Measurements from ENCODE around the gene RETREG3. TPM values are rescaled to one million over a fixed set of nuclear protein-coding genes. Genes with fewer than 3 reads are reported as not detected.

Gene RETREG3
- total and polyA plus RNA-seq, 2 of the 13 experiments (the other 11 are each of a cell fraction or from before 2014, with no cell fraction given), result 47.0 to 55.8 TPM

- TF ChIP-seq PLSCR1 (CRISPR knock-in tag; IDR thresholded peaks at IDR 0.05; ENCODE audit: borderline replicate concordance) (no peak), KMT2B (CRISPR knock-in tag; IDR thresholded peaks at IDR 0.05) (peak; percentile 89), SNAI1 (CRISPR knock-in tag; IDR thresholded peaks at IDR 0.05; ENCODE audit: borderline replicate concordance) (peak; percentile 75; the same call in 1 of the 2 replicates), ZBTB2 (CRISPR knock-in tag; IDR thresholded peaks at IDR 0.05; ENCODE audit: low read depth) (no peak), ZNF275 (CRISPR knock-in tag; IDR thresholded peaks at IDR 0.05; ENCODE audit: borderline replicate concordance) (no peak), JUND (CRISPR knock-in tag; IDR thresholded peaks at IDR 0.05) (0 out of 2 replicates have a peak, but pooled peaks have one; percentile 7), PTBP1 (IDR thresholded peaks at IDR 0.05; ENCODE audit: low read depth, low read length, poor library complexity, severe bottlenecking) (no peak), RBM39 (IDR thresholded peaks at IDR 0.05; ENCODE audit: low read depth, low read length, poor library complexity, severe bottlenecking) (no peak), MED8 (CRISPR knock-in tag; IDR thresholded peaks at IDR 0.05; ENCODE audit: insufficient replicate concordance) (peak; percentile 36), ZBTB3 (CRISPR knock-in tag; IDR thresholded peaks at IDR 0.05; ENCODE audit: borderline replicate concordance, low read depth) (0 out of 2 replicates have a peak, but pooled peaks have one; percentile 57), SRSF4 (IDR thresholded peaks at IDR 0.05; ENCODE audit: low read depth, low read length, poor library complexity, severe bottlenecking) (no peak), ZNF557 (CRISPR knock-in tag; IDR thresholded peaks at IDR 0.05) (no peak), AGO1 (IDR thresholded peaks at IDR 0.05; ENCODE audit: low read depth, low read length, poor library complexity, severe bottlenecking) (peak; percentile 95), ATM (IDR thresholded peaks at IDR 0.05; ENCODE audit: borderline replicate concordance) (no peak), ZSCAN21 (CRISPR knock-in tag; IDR thresholded peaks at IDR 0.05; ENCODE audit: borderline replicate concordance) (peak; percentile 22; the same call in 1 of the 2 replicates), HIVEP1 (CRISPR knock-in tag; IDR thresholded peaks at IDR 0.05) (peak; percentile 60; the same call in 1 of the 2 replicates), NFRKB (IDR thresholded peaks at IDR 0.05) (no peak), ARID5B (CRISPR knock-in tag; IDR thresholded peaks at IDR 0.05) (peak; percentile 54), ZNF580 (CRISPR knock-in tag; IDR thresholded peaks at IDR 0.05; ENCODE audit: borderline replicate concordance, low read depth) (peak; percentile 85; the same call in 1 of the 2 replicates), ATF7 (IDR thresholded peaks at IDR 0.05) (no peak), ATF7 (CRISPR knock-in tag; IDR thresholded peaks at IDR 0.05) (0 out of 2 replicates have a peak, but pooled peaks have one; percentile 24)
Observed at GRCh38 chr17:42577532-42578281, 31.5 kb downstream of the RETREG3 start, which contains the start of gene PSMC3IP (continued).

Data from HepG2 (cell line).